HEK293 (cell line): Measurements from ENCODE around the gene BRWD1.

ENCODE experiments used
- CTCF ChIA-PET: fragments of 350-600 bp; formaldehyde crosslinking; extraction: SDS; loops from one replicate; lab custom pipeline; 2021; ENCODE audit warnings: antibody characterized with exemption; lab: Yijun Ruan, JAX
- POLR2A ChIA-PET: fragments of 300-600 bp; formaldehyde crosslinking; extraction: SDS; loops from one replicate; lab custom pipeline; 2020; ENCODE audit warnings: antibody characterized with exemption, inconsistent platforms; lab: Yijun Ruan, JAX
- H3K27ac ChIP-seq: fragments of 200-500 bp; sonication (Bioruptor generic); 2 replicates; pipeline ENCODE4 v1.5.1; 2014; ENCODE audit warnings: low read depth, low read length, control low read depth, inconsistent platforms; ENCODE audit errors: extremely low read depth
- H3K36me3 ChIP-seq, 2 experiments: fragments of 200-500 bp in 1 of 2; sonication (Bioruptor generic) in 1 of 2; 1 replicate in 1 of 2; 2 replicates in 1 of 2; pipeline ENCODE4 v1.5.1; 2014 to 2017; ENCODE audit warnings: inconsistent platforms in 2 of 2, low read length in 2 of 2; ENCODE audit not compliant: control insufficient read depth in 2 of 2, insufficient read depth in 1 of 2
- H3K4me1 ChIP-seq: fragments of 200-500 bp; sonication (Bioruptor generic); 2 replicates; pipeline ENCODE4 v1.5.1; 2014; ENCODE audit warnings: mild to moderate bottlenecking, low read length, inconsistent platforms; ENCODE audit not compliant: control insufficient read depth, insufficient read depth
- H3K4me3 ChIP-seq: 2 replicates; pipeline ENCODE4 v1.5.1; 2011; ENCODE audit warnings: low read depth, mild to moderate bottlenecking, control low read depth, low read length, moderate library complexity
- H3K9me3 ChIP-seq: fragments of 200-500 bp; sonication (Bioruptor generic); 2 replicates; pipeline ENCODE4 v1.5.1; 2014; ENCODE audit warnings: low read depth, low read length, inconsistent platforms; ENCODE audit not compliant: control insufficient read depth, insufficient read depth
- BCL11B ChIP-seq: fragments of 450-650 bp; formaldehyde crosslinking; IDR thresholded peaks from 2 replicates; pipeline ENCODE4 v1.5.1; 2016; ENCODE audit warnings: low read depth, missing biosample characterization, missing genetic modification characterization
- FEZF1 ChIP-seq: fragments of 450-650 bp; formaldehyde crosslinking; IDR thresholded peaks from 2 replicates; pipeline ENCODE4 v1.5.1; 2016; ENCODE audit warnings: missing biosample characterization, missing genetic modification characterization
- GLI4 ChIP-seq: fragments of 450-650 bp; formaldehyde crosslinking; IDR thresholded peaks from 2 replicates; pipeline ENCODE4 v1.5.1; 2016; ENCODE audit warnings: missing biosample characterization, missing genetic modification characterization
- IKZF3 ChIP-seq: fragments of 450-650 bp; IDR thresholded peaks from 2 replicates; pipeline ENCODE4 v1.5.0; 2018; ENCODE audit warnings: missing biosample characterization, mild to moderate bottlenecking, missing genetic modification characterization, moderate library complexity
- INSM2 ChIP-seq: fragments of 450-650 bp; formaldehyde crosslinking; IDR thresholded peaks from 2 replicates; pipeline ENCODE4 v1.5.1; 2016; ENCODE audit warnings: missing biosample characterization, missing genetic modification characterization
- KLF17 ChIP-seq: fragments of 450-650 bp; formaldehyde crosslinking; IDR thresholded peaks from 2 replicates; pipeline ENCODE4 v1.5.1; 2016; ENCODE audit warnings: missing biosample characterization, missing genetic modification characterization
- KLF9 ChIP-seq: fragments of 450-650 bp; formaldehyde crosslinking; IDR thresholded peaks from 2 replicates; pipeline ENCODE4 v1.5.1; 2016; ENCODE audit warnings: missing biosample characterization, missing genetic modification characterization, low read depth
- MEIS1 ChIP-seq: sonication (generic); formaldehyde crosslinking; IDR thresholded peaks from 2 replicates; pipeline ENCODE4 v1.8.1; 2022; ENCODE audit warnings: missing genetic modification reagents, mild to moderate bottlenecking, borderline replicate concordance
- OSR2 ChIP-seq: fragments of 450-650 bp; formaldehyde crosslinking; IDR thresholded peaks from 2 replicates; pipeline ENCODE4 v1.5.1; 2016; ENCODE audit warnings: missing biosample characterization, missing genetic modification characterization
- PBX3 ChIP-seq: sonication (generic); formaldehyde crosslinking; IDR thresholded peaks from 2 replicates; pipeline ENCODE4 v1.8.1; 2022; ENCODE audit warnings: mild to moderate bottlenecking, moderate library complexity, missing genetic modification reagents
- PRDM4 ChIP-seq: fragments of 450-650 bp; formaldehyde crosslinking; IDR thresholded peaks from 2 replicates; pipeline ENCODE4 v1.5.1; 2017; ENCODE audit warnings: missing biosample characterization, missing genetic modification characterization
- SP2 ChIP-seq: fragments of 450-650 bp; formaldehyde crosslinking; IDR thresholded peaks from 2 replicates; pipeline ENCODE4 v1.5.1; 2016; ENCODE audit warnings: missing biosample characterization, missing genetic modification characterization
- SP3 ChIP-seq: fragments of 450-650 bp; formaldehyde crosslinking; IDR thresholded peaks from 2 replicates; pipeline ENCODE4 v1.5.1; 2016; ENCODE audit warnings: missing biosample characterization, missing genetic modification characterization
- ZBTB1 ChIP-seq: fragments of 450-650 bp; formaldehyde crosslinking; IDR thresholded peaks from 2 replicates; pipeline ENCODE4 v1.5.1; 2016; ENCODE audit warnings: missing biosample characterization, missing genetic modification characterization
- ZBTB17 ChIP-seq: fragments of 450-650 bp; formaldehyde crosslinking; IDR thresholded peaks from 2 replicates; pipeline ENCODE4 v1.5.1; 2016; ENCODE audit warnings: missing biosample characterization, missing genetic modification characterization
- ZBTB21 ChIP-seq: fragments of 450-650 bp; formaldehyde crosslinking; IDR thresholded peaks from 2 replicates; pipeline ENCODE4 v1.5.1; 2017; ENCODE audit warnings: missing biosample characterization, missing genetic modification characterization
- ZBTB7A ChIP-seq: fragments of 450-650 bp; formaldehyde crosslinking; IDR thresholded peaks from 2 replicates; pipeline ENCODE4 v1.5.1; 2016; ENCODE audit warnings: low read depth, missing biosample characterization, missing genetic modification characterization
- ZFHX2 ChIP-seq: fragments of 450-650 bp; formaldehyde crosslinking; conservative IDR thresholded peaks from 2 replicates; pipeline ENCODE4 v1.5.1; 2016; ENCODE audit warnings: missing biosample characterization, missing genetic modification characterization
- ZFP69B ChIP-seq: fragments of 450-650 bp; formaldehyde crosslinking; IDR thresholded peaks from 2 replicates; pipeline ENCODE4 v1.5.1; 2016; ENCODE audit warnings: missing biosample characterization, missing genetic modification characterization
- ZNF10 ChIP-seq: fragments of 450-650 bp; formaldehyde crosslinking; IDR thresholded peaks from 2 replicates; pipeline ENCODE4 v1.5.1; 2017; ENCODE audit warnings: missing biosample characterization, missing genetic modification characterization
- ZNF133 ChIP-seq: fragments of 450-650 bp; formaldehyde crosslinking; IDR thresholded peaks from 2 replicates; pipeline ENCODE4 v1.5.1; 2016; ENCODE audit warnings: missing biosample characterization, missing genetic modification characterization
- ZNF184 ChIP-seq: fragments of 450-650 bp; IDR thresholded peaks from 2 replicates; pipeline ENCODE4 v1.5.1; 2018; ENCODE audit warnings: missing biosample characterization, mild to moderate bottlenecking, missing genetic modification characterization
- ZNF223 ChIP-seq: fragments of 450-650 bp; formaldehyde crosslinking; IDR thresholded peaks from 2 replicates; pipeline ENCODE4 v1.5.1; 2016; ENCODE audit warnings: missing biosample characterization, missing genetic modification characterization
- ZNF391 ChIP-seq: fragments of 450-650 bp; formaldehyde crosslinking; IDR thresholded peaks from 2 replicates; pipeline ENCODE4 v1.5.1; 2016; ENCODE audit warnings: low read depth, missing biosample characterization, missing genetic modification characterization, borderline replicate concordance
- ZNF426 ChIP-seq: fragments of 450-650 bp; formaldehyde crosslinking; IDR thresholded peaks from 2 replicates; pipeline ENCODE4 v1.5.1; 2017; ENCODE audit warnings: missing biosample characterization, missing genetic modification characterization, mild to moderate bottlenecking, inconsistent platforms, moderate library complexity
- ZNF433 ChIP-seq: fragments of 450-650 bp; formaldehyde crosslinking; IDR thresholded peaks from 2 replicates; pipeline ENCODE4 v1.5.1; 2016; ENCODE audit warnings: missing biosample characterization, missing genetic modification characterization, low read depth
- ZNF514 ChIP-seq: fragments of 450-650 bp; formaldehyde crosslinking; IDR thresholded peaks from 2 replicates; pipeline ENCODE4 v1.5.1; 2016; ENCODE audit warnings: missing biosample characterization, missing genetic modification characterization
- ZNF521 ChIP-seq: fragments of 450-650 bp; formaldehyde crosslinking; IDR thresholded peaks from 2 replicates; pipeline ENCODE4 v1.5.1; 2017; ENCODE audit warnings: missing biosample characterization, mild to moderate bottlenecking, missing genetic modification characterization
- ZNF549 ChIP-seq: fragments of 450-650 bp; IDR thresholded peaks from 2 replicates; pipeline ENCODE4 v1.5.1; 2018; ENCODE audit warnings: missing biosample characterization, missing genetic modification characterization, mild to moderate bottlenecking, inconsistent platforms, moderate library complexity
- ZNF610 ChIP-seq: fragments of 450-650 bp; formaldehyde crosslinking; IDR thresholded peaks from 2 replicates; pipeline ENCODE4 v1.5.1; 2016; ENCODE audit warnings: missing biosample characterization, missing genetic modification characterization, borderline replicate concordance
- ZNF670 ChIP-seq: fragments of 450-650 bp; formaldehyde crosslinking; IDR thresholded peaks from 2 replicates; pipeline ENCODE4 v1.5.1; 2016; ENCODE audit warnings: missing biosample characterization, missing genetic modification characterization, low read depth
- ZNF777 ChIP-seq: fragments of 450-650 bp; formaldehyde crosslinking; IDR thresholded peaks from 2 replicates; pipeline ENCODE4 v1.5.1; 2017; ENCODE audit warnings: missing biosample characterization, missing genetic modification characterization, borderline replicate concordance
- ZSCAN16 ChIP-seq: fragments of 450-650 bp; formaldehyde crosslinking; IDR thresholded peaks from 2 replicates; pipeline ENCODE4 v1.5.1; 2016; ENCODE audit warnings: missing biosample characterization, missing genetic modification characterization

BRWD1 gene

GRCh38 chr21:39183272-39184049 is 130.0 kb downstream of the BRWD1 start, which contains the start of gene PSMG1:
PSMG1 (minus strand) TSS chr21:39183451; CDS start chr21:39183385, 66 bp downstream.
- POLR2A ChIA-PET, result interaction anchor here (0.6 to 2.4 kb wide), 20 partner anchors 10 to 1661 kb away, joined by 3 to 31 read pairs (median 5); partner anchors contain the start of genes BRWD1 and HMGN1
- CTCF ChIA-PET, result interaction anchor here (0.6 to 1.3 kb wide), 7 partner anchors 10 to 258 kb away, joined by 3 to 4 read pairs (median 3); no protein-coding TSS in a partner anchor
- Histone ChIP-seq H3K4me1 (0 out of 2 replicates have a peak, but pooled peaks cover 3% of the 10 kb centered on the region), H3K36me3 (peaks cover 21 to 26% of the 10 kb centered on the region in 2 experiments), H3K4me3 (peak within 1 kb of the TSS; percentile 89), H3K27ac (peak within 1 kb of the TSS; percentile 86), H3K9me3 (no peaks in the 10 kb centered on the region)
- TF ChIP-seq ZNF223 (tag by site-specific recombination) (no peak), ZNF514 (no peak), ZNF433 (tag by site-specific recombination) (no peak), ZBTB7A (tag by site-specific recombination) (0 out of 2 replicates have a peak, but pooled peaks have one; percentile 57), INSM2 (tag by site-specific recombination) (peak; percentile 79), ZBTB1 (peak; percentile 42; the same call in 1 of the 2 replicates), ZBTB21 (tag by site-specific recombination) (no peak), KLF17 (tag by site-specific recombination) (peak; percentile 94), SP2 (tag by site-specific recombination) (peak; percentile 75), ZNF777 (no peak), OSR2 (tag by site-specific recombination) (peak; percentile 73), GLI4 (tag by site-specific recombination) (peak; percentile 89), KLF9 (tag by site-specific recombination) (peak; percentile 99), ZBTB17 (tag by site-specific recombination) (peak; percentile 63; the same call in 1 of the 2 replicates), ZSCAN16 (tag by site-specific recombination) (peak; percentile 97), ZNF133 (tag by site-specific recombination) (no peak), PBX3 (CRISPR knock-in tag) (peak; percentile 90), FEZF1 (tag by site-specific recombination) (no peak), ZNF549 (no peak), ZFP69B (tag by site-specific recombination) (0 out of 2 replicates have a peak, but pooled peaks have one; percentile 73), ZNF521 (no peak), PRDM4 (peak; percentile 50; the same call in 1 of the 2 replicates), ZNF610 (tag by site-specific recombination) (peak; percentile 79; the same call in 1 of the 2 replicates), MEIS1 (CRISPR knock-in tag) (no peak), ZNF10 (tag by site-specific recombination) (peak; percentile 76; the same call in 1 of the 2 replicates), SP3 (tag by site-specific recombination) (peak; percentile 95), BCL11B (tag by site-specific recombination) (peak; percentile 86), ZNF426 (tag by site-specific recombination) (no peak), ZFHX2 (tag by site-specific recombination) (peak; percentile 77), ZNF184 (tag by site-specific recombination) (peak; percentile 63; the same call in 1 of the 2 replicates), ZNF391 (tag by site-specific recombination) (peak; percentile 87; the same call in 1 of the 2 replicates), IKZF3 (tag by site-specific recombination) (no peak), ZNF670 (tag by site-specific recombination) (no peak)
